ENCODE data around the gene PSAP. TPM values are rescaled to one million over a fixed set of nuclear protein-coding genes. Genes with fewer than 3 reads are reported as not detected.
"Not testable (repeated sequence)": the region's sequence is repeated elsewhere in the genome, so short reads cannot be mapped to it uniquely, and the experiment has no call there.

The PSAP gene
- total RNA-seq, 1 experiment from 2014 or later, result 251 TPM

GRCh38 chr10:71881647-71882355, 30.8 kb upstream of the PSAP start:
- H3K27me3 ChIP-seq (replicated peaks), result no peaks in the 10 kb centered on the region
- no peaks in the 10 kb centered on the region for H3K36me3 ChIP-seq
- no peak overlapping the region for H3K27ac ChIP-seq
- H3K9me3 ChIP-seq (replicated peaks), result no peaks in the 10 kb centered on the region
- H3K4me1 ChIP-seq (replicated peaks), result no peaks in the 10 kb centered on the region
- DNase-seq (ENCODE audit: low read depth in 1 of 2, low spot score in 2 of 2), result no peak
- no peak overlapping the region for H3K4me3 ChIP-seq

GRCh38 chr10:71881307-71881624, 30.2 kb upstream of the PSAP start:
- not testable (repeated sequence) for H3K27me3 ChIP-seq (replicated peaks); DNase-seq (ENCODE audit: low read depth in 1 of 2, low spot score in 2 of 2); H3K9me3 ChIP-seq (replicated peaks); H3K36me3 ChIP-seq; H3K27ac ChIP-seq; H3K4me1 ChIP-seq (replicated peaks); H3K4me3 ChIP-seq

DNA sequence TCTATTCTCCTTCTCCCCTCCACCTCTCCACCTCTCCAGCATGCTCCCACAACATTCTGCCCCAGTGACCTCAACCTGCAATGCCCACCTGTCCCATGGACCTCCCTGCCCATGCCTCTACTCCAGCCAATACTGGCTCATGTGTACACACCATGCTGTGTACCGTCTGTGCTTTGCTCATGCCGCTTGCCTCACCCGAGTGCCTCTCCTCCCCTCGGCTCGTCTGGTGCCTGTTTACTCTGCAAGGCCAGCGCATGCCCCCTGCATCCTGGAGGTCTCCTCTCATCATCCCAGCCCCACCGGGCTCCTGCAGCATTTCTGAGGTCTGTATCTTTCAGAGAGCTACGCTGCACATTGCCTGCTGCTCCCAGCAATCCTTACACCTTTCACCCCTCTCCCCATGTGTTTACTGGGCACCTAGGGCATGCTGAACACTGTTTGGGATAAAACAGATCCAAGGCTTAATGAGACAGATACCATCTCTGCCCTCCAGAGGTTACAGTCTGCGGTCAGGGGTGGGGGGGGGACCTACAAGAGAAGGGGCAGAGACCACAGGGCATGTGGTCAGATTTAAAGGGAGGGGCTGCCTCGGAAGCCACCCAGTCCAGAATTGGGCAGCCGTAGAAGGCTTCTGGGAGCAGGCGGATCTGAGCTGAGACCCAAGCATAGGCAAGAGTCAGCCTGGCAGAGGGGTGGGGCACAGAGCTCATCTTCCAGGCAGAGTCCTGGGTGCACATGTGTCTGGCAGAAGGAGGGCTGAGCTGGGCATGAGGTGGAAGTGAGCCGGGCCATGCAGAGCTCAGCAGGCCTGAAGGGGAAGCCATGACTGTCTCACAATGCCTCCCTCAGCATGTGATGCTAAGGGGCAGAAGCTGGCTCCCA, 29.6 kb upstream of the PSAP start:
- Histone ChIP-seq H3K27ac (no peak overlapping the region), H3K27me3 (replicated peaks) (no peaks in the 10 kb centered on the region), H3K4me1 (replicated peaks) (no peaks in the 10 kb centered on the region), H3K9me3 (replicated peaks) (no peaks in the 10 kb centered on the region), H3K36me3 (no peaks in the 10 kb centered on the region), H3K4me3 (no peak overlapping the region)
- no peak for DNase-seq (ENCODE audit: low read depth in 1 of 2, low spot score in 2 of 2)

DNA sequence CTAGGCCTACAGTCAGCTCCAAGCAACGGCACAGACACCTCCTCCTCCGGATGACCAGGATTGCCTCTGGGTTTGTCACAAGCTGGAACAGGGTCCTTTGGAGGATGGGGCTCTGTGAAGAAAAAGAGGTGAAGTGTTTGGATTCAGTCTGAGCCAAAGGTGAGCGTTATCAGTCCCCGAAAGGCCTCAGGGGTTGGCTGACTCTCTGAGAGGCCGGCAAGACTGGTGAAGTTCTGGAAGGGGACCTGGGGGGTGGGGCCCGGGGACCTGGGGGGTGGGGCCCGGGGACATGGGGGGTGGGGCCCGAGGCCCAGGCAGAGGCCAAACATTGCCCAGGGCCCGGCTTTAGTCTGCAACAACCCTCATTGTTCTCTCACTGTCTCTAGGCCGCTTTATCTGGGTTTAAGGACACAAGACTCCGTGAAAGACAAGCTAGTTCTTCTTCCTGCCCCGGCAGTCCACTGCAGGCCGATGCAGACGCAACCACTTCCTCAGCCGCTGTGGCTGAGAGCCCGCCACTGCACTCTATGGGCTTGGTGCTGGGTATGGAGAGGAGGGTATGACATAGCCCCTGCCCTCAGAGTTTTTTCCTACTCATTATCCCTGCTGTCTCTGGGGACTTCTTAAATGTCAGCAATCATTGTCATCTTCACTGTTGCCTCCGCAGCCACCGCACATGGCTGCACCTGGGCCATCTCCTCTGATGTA, 27.4 kb upstream of the PSAP start:
- Histone ChIP-seq H3K4me3 (no peak overlapping the region), H3K9me3 (replicated peaks) (no peaks in the 10 kb centered on the region), H3K36me3 (no peaks in the 10 kb centered on the region), H3K27ac (no peak overlapping the region), H3K4me1 (replicated peaks) (no peaks in the 10 kb centered on the region), H3K27me3 (replicated peaks) (no peaks in the 10 kb centered on the region)
- DNase-seq (ENCODE audit: low read depth in 1 of 2, low spot score in 2 of 2), result no peak

- Histone ChIP-seq H3K36me3 (no peaks in the 10 kb centered on the region), H3K27me3 (replicated peaks) (no peaks in the 10 kb centered on the region), H3K4me3 (no peak overlapping the region), H3K4me1 (replicated peaks) (no peaks in the 10 kb centered on the region), H3K27ac (no peak overlapping the region), H3K9me3 (replicated peaks) (no peaks in the 10 kb centered on the region)
- no peak for DNase-seq (ENCODE audit: low read depth in 1 of 2, low spot score in 2 of 2)
Measured at GRCh38 chr10:71877821-71878220, 26.8 kb upstream of the PSAP start.

- not testable (repeated sequence) for H3K27me3 ChIP-seq (replicated peaks); H3K27ac ChIP-seq; H3K36me3 ChIP-seq; H3K4me1 ChIP-seq (replicated peaks); H3K9me3 ChIP-seq (replicated peaks); DNase-seq (ENCODE audit: low read depth in 1 of 2, low spot score in 2 of 2); H3K4me3 ChIP-seq
Measured at GRCh38 chr10:71874680-71875354, 23.8 kb upstream of the PSAP start.

DNA sequence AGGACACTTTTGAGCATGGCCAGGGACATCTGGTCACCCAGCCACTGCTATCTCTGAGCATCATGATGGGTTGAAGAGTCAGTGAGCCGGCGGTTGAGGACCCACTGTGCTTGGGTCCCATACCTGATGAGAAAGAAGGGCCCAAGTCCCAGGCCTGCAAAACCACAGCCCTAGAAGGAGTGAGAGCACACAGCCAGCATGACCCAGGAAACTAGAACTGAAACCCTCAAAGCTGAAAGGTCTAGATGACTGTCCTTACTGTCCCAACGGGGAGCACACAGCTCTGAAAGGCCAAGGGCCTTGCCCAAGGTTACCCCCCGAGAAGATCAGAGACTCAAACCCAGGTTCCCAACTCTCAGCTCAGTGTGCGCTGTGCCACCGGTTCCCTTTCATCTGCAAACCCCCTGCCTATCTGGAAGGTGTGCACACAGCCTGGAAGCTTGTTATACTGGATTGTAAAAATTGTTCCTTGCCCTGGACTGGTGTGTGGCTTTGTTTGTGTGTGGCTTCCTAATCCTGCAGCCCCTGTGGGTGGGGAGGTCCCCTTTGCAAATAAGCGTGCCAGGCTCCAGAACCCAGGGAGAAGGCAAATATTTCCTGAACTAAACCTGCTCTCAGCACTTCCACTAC, 22.6 kb upstream of the PSAP start:
- H3K4me1 ChIP-seq (replicated peaks), result peaks cover 5% of the 10 kb centered on the region
- H3K9me3 ChIP-seq (replicated peaks), result no peaks in the 10 kb centered on the region
- H3K4me3 ChIP-seq, result no peak overlapping the region
- H3K27ac ChIP-seq, result no peak overlapping the region
- no peaks in the 10 kb centered on the region for H3K27me3 ChIP-seq (replicated peaks)
- no peak for DNase-seq (ENCODE audit: low read depth in 1 of 2, low spot score in 2 of 2)
- H3K36me3 ChIP-seq, result no peaks in the 10 kb centered on the region

- H3K4me1 ChIP-seq (replicated peaks), result peaks cover 13% of the 10 kb centered on the region
- H3K27ac ChIP-seq; DNase-seq (ENCODE audit: low read depth in 1 of 2, low spot score in 2 of 2); H3K4me3 ChIP-seq; H3K27me3 ChIP-seq (replicated peaks); H3K36me3 ChIP-seq; H3K9me3 ChIP-seq (replicated peaks): not testable (repeated sequence)
Measured at GRCh38 chr10:71869601-71870000, 18.6 kb upstream of the PSAP start.

DNA sequence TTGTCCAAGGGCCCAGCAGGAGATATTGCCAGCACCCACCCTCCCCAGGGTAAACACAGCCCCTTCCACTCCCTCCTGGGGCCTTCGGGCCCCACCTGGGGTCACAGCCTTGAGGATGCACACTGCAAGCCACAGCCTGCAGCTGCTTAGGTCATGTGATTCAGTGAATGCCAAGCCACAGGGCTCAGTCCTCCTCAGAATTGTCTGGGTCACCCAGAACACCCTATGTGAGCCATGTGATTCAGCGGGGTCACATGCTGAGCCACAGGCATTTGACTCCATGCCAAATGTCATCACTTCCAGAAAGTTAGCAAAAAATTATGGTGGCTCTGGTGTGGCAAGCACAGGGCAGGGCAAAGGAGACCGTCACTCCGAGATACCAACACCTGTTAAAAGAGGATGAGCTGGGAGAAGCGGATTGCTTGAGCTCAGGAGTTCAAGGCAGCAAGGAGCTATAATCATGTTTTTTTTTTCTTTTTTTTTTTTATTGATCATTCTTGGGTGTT, 17.2 kb upstream of the PSAP start:
- H3K4me1 ChIP-seq (replicated peaks), result peaks cover 13% of the 10 kb centered on the region
- no peak overlapping the region for H3K27ac ChIP-seq
- no peaks in the 10 kb centered on the region for H3K27me3 ChIP-seq (replicated peaks)
- DNase-seq (ENCODE audit: low read depth in 1 of 2, low spot score in 2 of 2), result peak in 1 of 2 experiments; percentile 56
- no peaks in the 10 kb centered on the region for H3K9me3 ChIP-seq (replicated peaks)
- no peaks in the 10 kb centered on the region for H3K36me3 ChIP-seq
- no peak overlapping the region for H3K4me3 ChIP-seq

DNA sequence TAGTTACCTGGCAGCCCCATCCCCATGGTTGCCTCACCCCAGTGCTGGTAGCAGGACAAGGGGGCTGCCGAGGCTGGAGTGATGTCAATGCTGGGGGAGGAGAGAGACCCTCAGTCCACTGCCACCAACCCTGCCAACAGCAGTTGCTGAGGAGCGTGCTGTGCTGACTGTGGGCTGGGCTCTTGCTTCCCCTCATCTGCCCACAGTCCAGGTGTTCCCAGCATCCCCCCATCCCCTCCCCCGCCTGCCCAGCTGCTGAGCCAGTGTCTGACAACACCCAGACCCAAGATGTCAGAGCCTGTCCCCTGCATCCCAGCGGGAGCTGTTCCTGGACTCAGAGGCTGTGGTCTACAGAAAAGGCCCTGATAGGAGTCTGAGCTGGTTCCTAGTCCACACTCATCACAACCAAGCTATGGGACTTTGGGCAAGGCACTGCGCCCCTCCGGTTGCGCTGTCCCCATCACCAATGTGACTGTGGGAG, 14.6 kb upstream of the PSAP start:
- Histone ChIP-seq H3K4me1 (replicated peaks) (peaks cover 20% of the 10 kb centered on the region), H3K27ac (no peak overlapping the region), H3K4me3 (no peak overlapping the region), H3K9me3 (replicated peaks) (no peaks in the 10 kb centered on the region), H3K36me3 (no peaks in the 10 kb centered on the region), H3K27me3 (replicated peaks) (no peaks in the 10 kb centered on the region)
- DNase-seq (ENCODE audit: low read depth in 1 of 2, low spot score in 2 of 2), result no peak

- Histone ChIP-seq H3K9me3 (replicated peaks) (no peaks in the 10 kb centered on the region), H3K36me3 (no peaks in the 10 kb centered on the region), H3K4me3 (no peak overlapping the region), H3K27me3 (replicated peaks) (no peaks in the 10 kb centered on the region), H3K4me1 (replicated peaks) (peaks cover 27% of the 10 kb centered on the region), H3K27ac (no peak overlapping the region)
- DNase-seq (ENCODE audit: low read depth in 1 of 2, low spot score in 2 of 2), result no peak
Measured at GRCh38 chr10:71864911-71865361, 13.9 kb upstream of the PSAP start.

DNA sequence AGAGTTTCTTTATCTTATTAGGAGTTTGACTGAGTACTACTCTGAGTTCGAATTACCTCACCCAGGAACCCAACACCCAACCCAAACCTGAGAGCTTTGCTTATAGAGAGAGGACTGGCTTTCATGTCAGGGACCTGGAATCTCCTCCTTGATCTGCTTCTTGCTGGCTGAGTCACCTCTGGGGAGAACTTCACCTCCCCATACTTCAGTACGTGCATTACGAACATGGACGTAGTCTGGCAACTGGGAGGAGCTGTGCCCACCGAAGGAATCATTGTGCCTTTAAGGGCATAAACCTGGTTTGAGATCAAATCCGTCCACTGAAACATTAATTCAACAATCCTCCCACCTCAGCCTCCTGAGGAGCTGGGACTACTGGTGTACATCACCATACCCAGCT, 12.2 kb upstream of the PSAP start:
- Histone ChIP-seq H3K9me3 (replicated peaks) (no peaks in the 10 kb centered on the region), H3K27me3 (replicated peaks) (no peaks in the 10 kb centered on the region), H3K4me3 (no peak overlapping the region), H3K27ac (no peak overlapping the region), H3K36me3 (no peaks in the 10 kb centered on the region), H3K4me1 (replicated peaks) (peaks cover 33% of the 10 kb centered on the region)
- DNase-seq (ENCODE audit: low read depth in 1 of 2, low spot score in 2 of 2), result no peak

Measured in SJSA1 (cell line).